Measurements from ENCODE around the gene INVS. TPM values are rescaled to one million over a fixed set of nuclear protein-coding genes. Genes with fewer than 3 reads are reported as not detected.

Gene INVS
- 12.6 and 13.4 TPM in 2 replicates for total RNA-seq

GRCh38 chr9:100098887-100099721, at the start of gene INVS, which contains the start of gene ERP44:
Gene INVS (plus strand): TSS chr9:100099243. CDS start chr9:100104522, 5,279 bp downstream.
Gene ERP44 (minus strand): TSS chr9:100099000. CDS start chr9:100098840, 160 bp downstream.

Other genes with a start within 250 kb of the INVS start
- 9.8 and 9.9 TPM in 2 replicates for gene STX17, start 192.6 kb upstream of the INVS start, total RNA-seq
- 7.6 TPM in 2 replicates for gene ERP44, start 243 bp upstream of the INVS start, total RNA-seq

Measured in bronchus fibroblast of lung (primary cell).